ENCODE data around the gene MSANTD3.

Gene MSANTD3

DNA sequence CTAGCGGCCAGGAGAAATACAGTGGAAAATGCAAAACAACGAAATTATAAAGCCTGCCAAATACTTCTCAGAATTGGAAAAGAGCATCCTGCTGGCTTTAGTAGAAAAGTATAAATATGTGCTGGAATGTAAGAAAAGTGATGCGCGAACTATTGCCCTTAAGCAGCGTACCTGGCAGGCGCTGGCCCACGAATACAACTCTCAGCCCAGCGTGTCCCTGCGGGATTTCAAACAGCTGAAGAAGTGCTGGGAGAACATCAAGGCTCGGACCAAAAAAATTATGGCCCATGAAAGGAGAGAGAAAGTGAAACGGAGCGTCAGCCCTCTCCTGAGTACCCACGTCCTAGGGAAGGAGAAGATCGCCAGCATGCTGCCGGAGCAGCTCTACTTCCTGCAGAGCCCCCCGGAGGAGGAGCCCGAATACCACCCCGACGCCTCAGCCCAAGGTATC lies 15.0 kb downstream of the MSANTD3 start:
- H3K36me3 ChIP-seq (replicated peaks; ENCODE audit: insufficient read depth, low read length), result no peaks in the 10 kb centered on the region
- no peak overlapping the region for H3K27ac ChIP-seq (ENCODE audit: low read length)
- DNase-seq, result no peak
- no peak overlapping the region for H2AFZ ChIP-seq (ENCODE audit: low read length)
- H3F3A ChIP-seq (ENCODE audit: insufficient read depth, low read length), result peaks cover 5% of the 10 kb centered on the region; the same call in 1 of the 2 replicates
- no peak overlapping the region for H3K4me3 ChIP-seq (ENCODE audit: low read length)
- no peaks in the 10 kb centered on the region for H4K20me1 ChIP-seq (ENCODE audit: insufficient read depth, low read length)
- H3K9me2 ChIP-seq (replicated peaks; ENCODE audit: insufficient read depth, low read length), result no peaks in the 10 kb centered on the region
- TF ChIP-seq EZH2phosphoT487 (IDR thresholded peaks at IDR 0.05; ENCODE audit: low read length), result no peak
- no peak for TF ChIP-seq EZH2 (optimal IDR thresholded peaks at IDR 0.05; ENCODE audit: low read depth, low read length)
- TF ChIP-seq, protein P1, sequence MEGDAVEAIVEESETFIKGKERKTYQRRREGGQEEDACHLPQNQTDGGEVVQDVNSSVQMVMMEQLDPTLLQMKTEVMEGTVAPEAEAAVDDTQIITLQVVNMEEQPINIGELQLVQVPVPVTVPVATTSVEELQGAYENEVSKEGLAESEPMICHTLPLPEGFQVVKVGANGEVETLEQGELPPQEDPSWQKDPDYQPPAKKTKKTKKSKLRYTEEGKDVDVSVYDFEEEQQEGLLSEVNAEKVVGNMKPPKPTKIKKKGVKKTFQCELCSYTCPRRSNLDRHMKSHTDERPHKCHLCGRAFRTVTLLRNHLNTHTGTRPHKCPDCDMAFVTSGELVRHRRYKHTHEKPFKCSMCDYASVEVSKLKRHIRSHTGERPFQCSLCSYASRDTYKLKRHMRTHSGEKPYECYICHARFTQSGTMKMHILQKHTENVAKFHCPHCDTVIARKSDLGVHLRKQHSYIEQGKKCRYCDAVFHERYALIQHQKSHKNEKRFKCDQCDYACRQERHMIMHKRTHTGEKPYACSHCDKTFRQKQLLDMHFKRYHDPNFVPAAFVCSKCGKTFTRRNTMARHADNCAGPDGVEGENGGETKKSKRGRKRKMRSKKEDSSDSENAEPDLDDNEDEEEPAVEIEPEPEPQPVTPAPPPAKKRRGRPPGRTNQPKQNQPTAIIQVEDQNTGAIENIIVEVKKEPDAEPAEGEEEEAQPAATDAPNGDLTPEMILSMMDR (IDR thresholded peaks at IDR 0.05; ENCODE audit: low read length), result no peak
- peaks cover 14% of the 10 kb centered on the region for H3K4me1 ChIP-seq (ENCODE audit: low read length)
- peaks cover 24% of the 10 kb centered on the region for H3K79me2 ChIP-seq (ENCODE audit: low read length)
- H3K9ac ChIP-seq (ENCODE audit: low read length), result no peak overlapping the region
- H3K9me3 ChIP-seq (replicated peaks; ENCODE audit: insufficient read depth, low read length), result no peaks in the 10 kb centered on the region
- no peaks in the 10 kb centered on the region for H3K27me3 ChIP-seq (replicated peaks; ENCODE audit: insufficient read depth, low read length)
- H3K4me2 ChIP-seq (ENCODE audit: low read depth, low read length), result no peak overlapping the region

DNA sequence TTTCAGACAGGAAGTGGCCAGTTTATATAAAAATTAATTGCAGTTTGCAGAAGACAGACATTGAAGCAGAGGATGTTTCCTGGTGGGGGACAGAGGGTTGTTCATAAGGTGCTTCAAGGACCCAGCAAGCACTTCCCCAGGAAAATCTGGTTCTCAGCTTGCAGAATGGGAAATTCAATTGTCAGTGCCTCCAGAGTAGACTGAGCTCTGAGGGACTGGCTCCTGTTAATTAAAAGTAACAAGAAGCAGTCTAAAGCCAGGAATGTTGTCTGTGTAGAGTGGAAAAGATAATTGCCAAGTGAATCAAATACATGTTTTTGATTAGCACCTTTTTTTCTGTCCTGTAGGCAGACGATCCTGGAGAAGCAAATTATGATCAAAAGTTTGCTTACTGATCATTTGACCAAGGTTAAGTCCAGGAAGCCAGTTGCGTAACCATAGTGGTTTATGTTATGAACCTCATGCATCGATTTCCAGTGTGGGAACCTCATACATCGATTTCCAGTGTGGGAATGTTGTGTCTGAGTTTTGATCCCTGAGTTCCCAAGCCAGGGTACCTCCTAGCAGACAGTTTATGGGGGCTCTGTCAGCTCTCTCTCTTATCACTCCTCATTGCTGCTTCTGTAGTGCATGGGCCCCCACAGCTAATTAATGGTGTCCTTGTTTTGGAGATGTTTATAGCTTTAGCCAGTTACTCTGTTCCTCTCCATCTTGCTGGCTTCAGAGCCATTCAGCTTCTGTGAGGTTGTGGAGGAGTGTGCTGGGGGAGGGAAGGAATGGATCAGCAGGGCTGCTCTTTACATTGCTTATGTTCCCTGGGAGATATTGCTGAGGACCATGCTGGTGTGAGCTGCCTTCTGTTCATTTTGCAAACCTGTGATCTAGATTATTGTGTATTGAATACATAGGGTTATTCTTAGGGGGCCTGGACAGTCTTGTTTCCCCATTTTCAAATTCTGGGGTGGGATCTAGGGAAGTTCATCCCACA lies 17.1 kb downstream of the MSANTD3 start:
- Histone ChIP-seq H3K4me3 (ENCODE audit: low read length) (no peak overlapping the region), H3K4me1 (ENCODE audit: low read length) (peaks cover 35% of the 10 kb centered on the region), H3F3A (ENCODE audit: insufficient read depth, low read length) (peaks cover 19% of the 10 kb centered on the region), H3K9me3 (replicated peaks; ENCODE audit: insufficient read depth, low read length) (no peaks in the 10 kb centered on the region), H3K4me2 (ENCODE audit: low read depth, low read length) (no peak overlapping the region), H3K27ac (ENCODE audit: low read length) (no peak overlapping the region), H4K20me1 (ENCODE audit: insufficient read depth, low read length) (no peaks in the 10 kb centered on the region), H3K79me2 (ENCODE audit: low read length) (peaks cover 9% of the 10 kb centered on the region), H3K9me2 (replicated peaks; ENCODE audit: insufficient read depth, low read length) (no peaks in the 10 kb centered on the region), H2AFZ (ENCODE audit: low read length) (no peak overlapping the region), H3K27me3 (replicated peaks; ENCODE audit: insufficient read depth, low read length) (no peaks in the 10 kb centered on the region), H3K36me3 (replicated peaks; ENCODE audit: insufficient read depth, low read length) (no peaks in the 10 kb centered on the region), H3K9ac (ENCODE audit: low read length) (no peak overlapping the region)
- TF ChIP-seq EZH2phosphoT487 (IDR thresholded peaks at IDR 0.05; ENCODE audit: low read length), result no peak
- TF ChIP-seq EZH2 (optimal IDR thresholded peaks at IDR 0.05; ENCODE audit: low read depth, low read length), result no peak
- TF ChIP-seq, protein P1 (IDR thresholded peaks at IDR 0.05; ENCODE audit: low read length), result no peak
- DNase-seq, result no peak

DNA sequence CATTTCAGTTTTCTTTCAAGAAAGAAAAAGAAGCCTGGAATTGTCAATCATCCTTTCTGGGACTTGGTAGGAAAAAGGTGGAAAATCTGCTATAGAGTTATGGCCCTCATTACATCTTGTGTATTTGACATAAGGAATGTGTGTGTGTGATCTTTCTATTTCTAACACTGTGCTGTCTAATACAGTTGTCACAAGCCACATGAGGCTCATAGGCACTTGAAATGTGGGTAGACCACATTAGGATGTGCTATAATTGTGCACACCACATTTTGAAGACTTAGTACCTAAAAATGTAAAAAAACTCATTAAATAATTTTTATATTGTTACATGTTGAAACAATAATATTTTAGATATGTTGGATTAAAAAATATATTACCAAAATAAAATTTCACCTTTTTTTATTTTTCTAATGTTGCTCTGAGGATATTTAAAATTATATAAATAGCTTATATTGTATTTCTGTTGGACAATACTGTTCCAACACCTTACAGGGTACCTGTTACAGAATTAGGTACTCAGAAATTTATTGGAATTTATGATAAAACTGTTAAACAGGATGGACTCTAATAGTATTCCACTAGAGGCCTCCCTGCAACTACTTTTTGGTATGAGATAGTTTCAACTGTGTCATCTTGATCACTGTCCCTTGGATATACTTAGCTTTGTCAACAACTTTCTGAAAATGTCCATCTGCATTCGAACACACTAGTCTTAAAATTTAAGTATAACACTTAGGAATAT lies 18.4 kb downstream of the MSANTD3 start:
- H3K79me2 ChIP-seq (ENCODE audit: low read length), result 0 out of 2 replicates have a peak, but pooled peaks cover 3% of the 10 kb centered on the region

More for the DNA sequence above, 18.4 kb downstream of the MSANTD3 start:
- no peaks in the 10 kb centered on the region for H3K36me3 ChIP-seq (replicated peaks; ENCODE audit: insufficient read depth, low read length)
- H3K9me2 ChIP-seq (replicated peaks; ENCODE audit: insufficient read depth, low read length), result no peaks in the 10 kb centered on the region
- no peak for TF ChIP-seq EZH2phosphoT487 (IDR thresholded peaks at IDR 0.05; ENCODE audit: low read length)
- TF ChIP-seq, protein P1 (IDR thresholded peaks at IDR 0.05; ENCODE audit: low read length), result peak; percentile 42
- H3K27me3 ChIP-seq (replicated peaks; ENCODE audit: insufficient read depth, low read length), result no peaks in the 10 kb centered on the region
- H3K9ac ChIP-seq (ENCODE audit: low read length), result no peak overlapping the region
- H3K4me1 ChIP-seq (ENCODE audit: low read length), result peaks cover 48% of the 10 kb centered on the region
- H3K4me3 ChIP-seq (ENCODE audit: low read length), result no peak overlapping the region
- H3K4me2 ChIP-seq (ENCODE audit: low read depth, low read length), result no peak overlapping the region
- no peaks in the 10 kb centered on the region for H4K20me1 ChIP-seq (ENCODE audit: insufficient read depth, low read length)
- peak; percentile 63 for DNase-seq
- no peak overlapping the region for H2AFZ ChIP-seq (ENCODE audit: low read length)
- peaks cover 32% of the 10 kb centered on the region for H3F3A ChIP-seq (ENCODE audit: insufficient read depth, low read length)
- no peak overlapping the region for H3K27ac ChIP-seq (ENCODE audit: low read length)
- H3K9me3 ChIP-seq (replicated peaks; ENCODE audit: insufficient read depth, low read length), result no peaks in the 10 kb centered on the region

Data from MM.1S (cell line).